IPS-NIHi11 (cell line): Measurements from ENCODE around the gene OR4E2.
"Not testable (repeated sequence)": the region's sequence is repeated elsewhere in the genome, so short reads cannot be mapped to it uniquely, and the experiment has no call there.

Experiments
- DNase-seq: peaks from one replicate; pipeline ENCODE4 v3.0.0; 2012; ENCODE audit warnings: mixed read lengths, low spot score

OR4E2 gene, protein sequence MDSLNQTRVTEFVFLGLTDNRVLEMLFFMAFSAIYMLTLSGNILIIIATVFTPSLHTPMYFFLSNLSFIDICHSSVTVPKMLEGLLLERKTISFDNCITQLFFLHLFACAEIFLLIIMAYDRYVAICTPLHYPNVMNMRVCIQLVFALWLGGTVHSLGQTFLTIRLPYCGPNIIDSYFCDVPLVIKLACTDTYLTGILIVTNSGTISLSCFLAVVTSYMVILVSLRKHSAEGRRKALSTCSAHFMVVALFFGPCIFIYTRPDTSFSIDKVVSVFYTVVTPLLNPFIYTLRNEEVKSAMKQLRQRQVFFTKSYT

DNA sequence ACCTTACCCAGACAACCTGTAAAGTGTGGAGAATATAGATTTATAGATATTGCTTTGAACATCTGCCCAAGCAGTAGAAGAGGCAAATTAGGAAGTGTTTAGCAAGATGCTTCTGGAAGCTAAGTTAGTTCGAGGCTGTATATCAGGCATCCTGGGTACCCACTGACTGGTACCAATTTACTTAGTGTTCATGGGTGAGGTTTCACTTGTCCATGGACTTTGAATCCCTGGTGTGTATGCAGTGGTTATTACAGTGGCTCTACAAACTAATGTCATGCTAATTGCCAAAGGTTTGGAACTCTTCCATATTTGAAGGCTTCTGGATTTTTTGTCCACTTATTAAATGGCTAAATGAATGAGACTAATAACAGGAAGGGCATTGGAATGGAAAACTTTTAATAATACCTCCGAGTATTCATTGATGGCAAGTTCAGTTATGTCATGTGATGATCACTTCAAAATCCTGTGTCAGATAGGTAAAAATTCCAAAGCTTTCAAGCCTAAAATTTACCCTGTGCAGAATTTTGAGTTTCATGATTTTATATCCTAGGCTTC lies at the start of gene OR4E2:
Gene OR4E2, plus strand, starts transcription at position 505 of the 555 bp plus-strand sequence. CDS start 11,248 bp downstream, outside the sequence.
- DNase-seq: no peak

DNA sequence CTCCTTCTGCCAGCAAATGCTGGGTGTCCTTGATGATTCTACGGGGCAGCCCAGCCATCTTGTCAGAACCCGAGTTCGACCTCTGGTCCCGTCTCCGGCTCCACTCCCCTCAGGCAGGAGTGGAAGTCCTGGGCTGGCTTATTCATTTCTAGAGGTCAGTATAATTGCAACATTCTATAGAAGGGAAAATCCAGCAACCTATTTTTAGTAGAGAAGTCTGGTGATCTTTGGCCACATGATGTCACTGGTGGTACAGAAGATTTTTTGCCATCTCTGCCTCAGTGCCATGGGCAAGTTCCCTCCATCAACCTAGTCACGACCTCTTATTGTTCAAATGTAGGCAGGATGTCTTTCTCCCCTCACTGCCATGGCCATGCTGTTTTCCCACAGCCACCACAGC lies 41.3 kb upstream of the OR4E2 start:
- no peak for DNase-seq

DNA sequence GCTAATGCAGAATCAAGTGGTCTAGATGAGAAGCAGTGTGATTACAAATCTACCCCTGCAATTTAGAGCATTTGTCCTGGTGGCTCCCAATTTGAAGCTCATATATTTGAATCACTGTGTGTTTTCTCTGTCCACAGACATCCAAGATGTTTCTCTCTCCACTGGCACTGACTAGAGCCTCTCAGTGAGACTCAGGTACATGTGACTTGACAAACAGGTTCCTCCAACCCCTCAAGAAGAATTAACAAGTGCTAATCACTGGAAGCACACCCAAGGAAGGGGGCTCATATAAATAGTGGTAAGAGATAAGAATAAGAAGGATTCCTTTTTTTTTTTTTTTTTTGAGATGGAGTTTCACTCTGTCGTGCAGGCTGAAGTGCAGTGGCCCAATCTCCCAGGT lies 39.4 kb upstream of the OR4E2 start:
- DNase-seq: peak; percentile 32

DNA sequence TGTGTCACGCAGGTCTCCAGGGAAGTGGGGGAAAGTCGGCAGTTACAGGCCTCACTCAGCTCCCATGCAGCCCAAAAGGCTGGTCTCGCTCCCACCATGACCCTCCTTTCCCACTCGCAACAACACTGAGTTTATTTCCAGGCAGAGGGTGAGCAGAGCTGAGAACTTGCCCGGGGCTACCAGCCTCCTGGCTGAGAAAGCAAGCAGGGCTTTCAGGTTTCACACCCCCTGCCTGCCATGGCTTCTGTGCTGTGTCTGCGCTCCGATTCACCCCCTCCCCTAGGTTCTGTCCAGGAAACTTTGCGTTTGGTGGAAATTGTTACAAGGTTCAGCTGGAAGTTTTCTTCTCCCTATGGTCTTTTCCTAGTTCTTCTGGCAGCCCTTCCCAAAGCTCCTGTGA lies 36.0 kb upstream of the OR4E2 start:
- DNase-seq: no peak

DNA sequence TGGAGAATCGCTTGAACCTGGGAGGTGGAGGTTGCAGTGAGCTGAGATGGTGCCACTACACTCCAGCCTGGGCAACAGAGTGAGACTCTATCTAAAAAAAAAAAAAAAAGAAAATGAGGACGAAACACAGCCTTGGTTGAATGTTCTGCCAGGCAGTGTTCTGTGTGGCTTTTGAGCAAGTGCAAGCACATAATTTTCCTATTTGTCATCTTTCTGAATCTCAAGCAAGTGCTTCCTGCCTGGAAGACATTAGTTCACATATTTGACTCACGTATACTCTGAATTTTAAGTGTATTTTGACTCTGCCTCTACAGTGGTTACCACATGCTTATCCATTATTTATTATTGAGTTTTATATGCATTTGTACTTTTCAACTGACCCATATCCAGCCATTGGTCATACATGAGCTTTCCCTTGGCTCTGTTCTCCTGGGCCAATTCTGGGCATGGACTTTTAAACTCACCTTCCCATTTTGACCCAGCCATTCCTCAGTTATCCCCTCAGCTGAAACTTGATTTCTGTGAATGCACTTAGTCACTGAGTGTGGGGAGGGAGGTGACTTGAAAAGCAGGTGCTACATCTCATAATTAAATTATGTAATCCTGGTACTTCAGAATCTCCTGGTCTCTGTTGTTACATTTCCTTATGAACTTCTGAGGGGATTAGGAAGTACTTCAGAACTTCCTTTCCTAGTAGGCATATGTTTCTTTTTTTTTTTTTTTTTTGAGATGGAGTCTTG lies 27.0 kb upstream of the OR4E2 start:
- DNase-seq: no peak

DNA sequence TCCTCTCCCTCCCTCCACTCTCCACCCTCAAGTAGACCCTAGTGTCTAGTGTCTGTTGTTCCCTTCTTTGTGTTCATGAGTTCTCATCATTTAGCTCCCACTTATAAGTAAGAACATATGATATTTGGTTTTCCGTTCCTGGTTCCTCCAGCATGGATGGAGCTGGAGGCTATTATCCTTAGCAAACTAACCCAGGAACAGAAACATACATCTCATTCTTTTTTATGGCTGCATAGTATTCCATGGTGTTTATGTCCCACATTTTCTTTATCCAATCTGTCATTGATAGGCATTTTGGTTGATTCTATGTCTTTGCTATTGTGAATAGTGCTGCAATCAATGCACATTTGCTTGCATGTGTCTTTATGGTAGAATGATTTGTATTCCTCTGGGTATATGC lies 23.1 kb upstream of the OR4E2 start:
- not testable (repeated sequence) for DNase-seq

DNA sequence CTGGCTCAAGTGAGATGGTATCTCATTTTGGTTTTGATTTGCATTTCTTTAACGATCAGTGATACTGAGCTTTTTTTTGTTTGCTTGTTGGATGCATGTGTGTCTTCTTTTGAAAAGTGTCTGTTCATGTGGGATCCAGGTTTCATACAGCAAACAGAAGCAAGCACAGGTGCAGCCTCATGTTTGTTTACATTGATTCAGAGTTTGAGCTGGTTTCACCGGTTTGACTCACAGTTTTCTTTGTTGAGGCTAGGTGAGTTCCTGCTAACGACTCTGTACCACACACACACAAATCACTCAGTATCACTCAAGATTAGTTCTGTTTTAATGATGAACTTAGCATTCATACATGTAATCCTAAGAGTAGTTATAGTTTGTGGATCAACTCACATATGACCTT lies 22.6 kb upstream of the OR4E2 start:
- no peak for DNase-seq

DNA sequence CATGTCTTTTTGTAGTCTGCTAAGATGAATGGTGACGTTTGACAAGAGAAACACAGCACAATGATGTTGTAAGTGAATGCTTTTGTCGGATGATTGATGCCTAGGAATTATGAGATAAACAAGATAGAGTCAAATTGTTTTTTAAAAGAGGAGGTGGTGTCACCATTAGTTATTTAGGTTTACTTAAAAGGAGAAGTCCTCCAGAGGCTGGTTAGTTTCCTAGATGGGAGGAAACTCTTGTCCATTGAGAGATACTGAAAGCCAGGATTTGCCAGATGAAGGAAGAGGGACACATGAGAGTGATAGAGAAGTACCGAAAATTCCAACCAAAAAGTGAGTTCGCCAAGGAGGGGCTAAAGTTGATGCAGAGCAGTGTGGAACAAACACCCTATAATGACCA lies 18.8 kb upstream of the OR4E2 start, which contains the start of gene OR10G2:
Gene OR10G2, minus strand, starts transcription at position 101 of the 400 bp plus-strand sequence. Its CDS starts 98 bp downstream, at position 3.
- DNase-seq: no peak

DNA sequence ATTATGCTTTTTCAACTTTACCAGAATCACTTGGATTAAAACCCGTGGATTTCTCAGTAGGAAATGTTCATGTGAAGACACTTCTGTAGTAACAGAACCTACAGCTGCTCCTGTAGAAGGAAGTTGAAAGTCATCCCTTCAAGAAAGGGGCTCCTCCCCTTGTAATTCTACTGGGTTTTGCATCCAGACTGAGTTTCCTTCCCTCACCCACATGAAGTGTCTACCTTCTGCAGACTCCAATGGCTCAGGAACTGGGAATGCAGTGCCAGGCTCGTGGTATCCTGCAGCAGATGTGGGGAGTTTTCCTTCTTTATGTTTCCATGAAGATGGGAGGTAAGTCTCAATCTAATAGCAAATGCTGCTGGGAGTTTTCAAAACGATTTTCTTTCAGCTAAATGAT lies 11.0 kb upstream of the OR4E2 start:
- DNase-seq: no peak

DNA sequence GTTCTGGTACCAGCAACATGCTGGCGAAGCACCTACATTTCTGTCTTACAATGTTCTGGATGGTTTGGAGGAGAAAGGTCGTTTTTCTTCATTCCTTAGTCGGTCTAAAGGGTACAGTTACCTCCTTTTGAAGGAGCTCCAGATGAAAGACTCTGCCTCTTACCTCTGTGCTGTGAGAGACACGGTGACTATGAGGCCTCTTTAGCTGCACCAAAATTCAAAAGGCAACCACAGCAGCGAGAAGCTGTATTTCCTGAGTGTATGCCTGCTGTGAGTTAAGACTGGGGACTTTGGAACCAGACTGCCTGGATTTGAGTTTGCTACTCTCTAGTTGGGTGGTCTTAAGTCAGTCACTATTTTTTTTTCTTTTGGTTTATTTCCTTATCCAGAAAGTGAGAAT lies 10.2 kb upstream of the OR4E2 start:
- no peak for DNase-seq

DNA sequence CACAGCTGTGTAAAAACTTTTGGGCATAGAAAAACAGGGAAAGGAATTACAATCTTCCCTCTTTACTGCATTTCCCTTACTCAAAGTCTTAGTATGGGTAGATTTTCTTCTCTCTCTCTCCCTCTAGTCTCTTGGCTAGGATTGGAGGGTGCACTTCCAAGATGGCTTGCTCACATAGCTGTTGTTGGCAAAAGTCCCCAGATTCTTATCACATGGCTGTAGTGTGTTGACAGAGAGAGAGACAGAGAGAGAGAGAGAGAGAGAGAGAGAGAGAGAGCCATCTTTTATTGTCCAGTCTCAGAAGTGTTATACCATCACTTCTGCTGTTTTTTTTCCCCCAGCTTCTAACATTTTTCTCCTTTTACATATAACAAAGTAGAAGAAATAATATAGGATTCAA lies 6.3 kb upstream of the OR4E2 start:
- DNase-seq: no peak

DNA sequence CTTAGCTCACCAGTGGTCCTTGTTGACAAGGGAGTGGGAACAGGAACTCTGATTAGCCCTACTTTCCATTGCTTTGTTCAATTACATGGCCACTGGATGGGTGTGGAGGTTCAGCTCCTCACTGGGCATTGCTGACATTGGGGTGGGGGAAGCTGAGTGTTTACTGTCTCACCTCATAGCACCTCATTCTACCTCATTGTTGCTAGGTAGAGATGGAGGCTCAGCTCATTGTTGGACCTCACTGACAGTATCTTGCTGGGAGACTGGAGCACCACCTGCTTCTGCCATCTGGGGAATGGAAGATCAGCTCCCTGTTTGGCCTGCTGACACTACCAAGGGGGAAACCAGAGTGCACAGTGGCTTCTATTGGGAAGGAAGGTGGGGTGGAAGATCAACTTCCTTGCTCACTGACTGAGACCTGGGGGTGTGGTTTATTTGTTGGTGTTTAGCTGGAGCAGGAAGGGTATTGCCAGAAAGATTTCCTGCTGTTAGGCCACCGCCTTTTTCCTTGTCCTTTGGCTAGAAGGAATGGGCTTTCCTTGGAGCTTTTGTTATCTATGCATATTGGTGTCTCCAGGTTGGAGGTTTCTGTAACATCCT lies 1.3 kb upstream of the OR4E2 start:
- peak; percentile 43 for DNase-seq

DNA sequence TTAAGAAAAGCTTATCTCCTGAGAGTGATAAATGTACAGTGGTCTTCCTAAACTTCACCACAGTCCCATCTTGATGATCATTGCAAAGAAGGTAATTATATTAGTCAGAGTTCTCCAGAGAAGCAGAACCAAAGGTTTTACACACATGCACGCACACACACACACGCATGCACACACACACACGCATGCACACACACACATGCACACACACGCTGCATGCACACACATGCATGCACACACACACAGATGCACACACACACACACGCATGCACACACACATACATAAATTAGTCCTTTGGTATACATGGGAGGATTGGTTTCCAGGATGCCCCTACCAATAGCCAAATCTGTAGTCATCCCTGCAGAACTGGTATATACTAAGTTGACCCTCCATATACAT lies 580 bp downstream of the OR4E2 start:
- no peak for DNase-seq

DNA sequence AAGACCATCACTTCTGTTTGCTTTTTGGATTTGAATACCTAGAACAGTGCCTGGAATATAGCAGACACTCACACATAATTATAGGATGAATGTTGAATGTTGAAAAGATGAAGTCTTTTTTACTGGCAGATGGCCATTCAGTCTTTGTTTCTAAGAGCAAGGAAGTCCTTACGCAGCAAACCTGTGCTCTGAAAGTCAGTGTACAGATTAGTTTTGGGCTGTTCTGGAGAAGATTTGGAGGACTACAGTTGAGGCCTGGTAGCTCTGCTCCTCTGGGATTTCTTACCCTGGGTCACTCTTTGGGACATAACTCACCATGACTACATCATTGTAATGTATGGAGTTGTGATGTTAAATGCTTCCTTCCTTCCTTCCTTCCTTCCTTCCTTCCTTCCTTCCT lies 3.3 kb downstream of the OR4E2 start:
- no peak for DNase-seq

DNA sequence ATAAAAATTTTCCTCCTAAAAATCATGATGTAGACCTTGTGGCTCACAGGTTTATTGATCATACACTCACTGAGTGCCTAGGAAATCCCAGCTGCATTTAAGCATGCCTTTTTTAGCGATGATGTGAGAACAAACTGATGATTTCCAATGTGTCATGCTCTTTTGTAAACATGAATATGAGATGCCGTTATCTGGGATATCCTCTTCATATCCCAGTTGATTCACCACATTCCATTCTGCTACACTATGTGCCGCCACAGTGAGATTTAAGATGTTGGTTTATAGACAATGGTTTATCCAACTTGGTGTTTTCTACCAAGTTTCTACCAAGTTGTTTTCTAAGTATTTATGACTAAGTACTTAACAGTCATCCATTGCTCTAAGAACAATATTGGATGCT lies 14.7 kb downstream of the OR4E2 start:
- no peak for DNase-seq

DNA sequence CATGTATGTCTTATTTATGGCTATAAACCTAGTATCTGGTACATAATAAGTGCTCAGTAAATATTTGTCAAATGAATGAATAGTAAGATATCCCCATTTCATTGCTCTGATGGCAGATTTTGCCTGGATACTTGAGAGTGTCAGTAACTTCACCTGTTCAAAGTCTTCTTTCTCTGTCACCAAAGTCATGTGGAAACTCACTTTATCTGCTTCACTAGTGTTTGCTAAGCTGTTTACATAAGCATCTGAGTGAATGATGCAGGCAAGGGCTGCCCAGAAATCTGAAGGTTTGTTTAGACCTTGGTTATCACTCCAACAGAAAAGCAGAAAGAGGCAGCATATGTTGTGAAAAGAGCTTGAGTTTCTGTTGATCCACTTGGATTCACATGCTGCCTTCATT lies 15.6 kb downstream of the OR4E2 start:
- no peak for DNase-seq

DNA sequence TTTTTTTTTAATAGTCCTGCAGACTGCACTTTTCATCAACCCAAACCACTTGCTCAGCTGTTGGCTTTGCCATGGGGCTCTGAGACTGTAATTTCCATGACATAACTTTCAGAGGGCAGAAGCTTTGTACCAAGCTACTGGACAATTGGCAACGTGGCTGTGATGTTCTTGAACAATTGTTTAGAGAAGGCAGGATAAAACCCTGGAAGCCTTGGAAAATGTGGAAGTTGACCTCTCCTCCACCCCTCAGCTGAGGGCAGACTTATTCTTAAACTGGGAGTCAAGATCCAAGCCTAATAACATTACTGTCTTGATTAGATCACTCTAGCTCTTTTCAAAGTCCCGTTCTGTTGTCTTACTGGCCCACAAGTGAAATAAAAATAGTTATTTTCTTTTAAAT lies 17.7 kb downstream of the OR4E2 start:
- no peak for DNase-seq

DNA sequence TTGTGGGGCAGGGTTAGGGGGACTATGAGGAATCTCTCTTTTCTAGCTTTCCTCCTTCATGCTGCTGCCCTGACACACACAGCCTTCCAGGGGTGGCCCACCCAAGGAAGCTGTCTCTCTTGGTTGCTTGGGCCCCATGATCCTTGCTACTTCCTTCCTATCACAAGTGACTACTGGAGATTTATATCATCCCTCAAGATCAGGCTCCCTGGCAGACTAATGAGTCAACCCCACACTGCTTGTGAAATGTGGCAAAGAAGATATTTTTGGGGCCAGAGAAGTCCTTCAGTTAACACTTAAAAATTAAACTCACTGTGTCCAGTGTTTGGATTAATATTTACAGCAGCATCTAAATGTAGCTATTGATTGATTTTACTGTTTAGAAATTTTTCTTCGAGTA lies 18.5 kb downstream of the OR4E2 start:
- DNase-seq: no peak

DNA sequence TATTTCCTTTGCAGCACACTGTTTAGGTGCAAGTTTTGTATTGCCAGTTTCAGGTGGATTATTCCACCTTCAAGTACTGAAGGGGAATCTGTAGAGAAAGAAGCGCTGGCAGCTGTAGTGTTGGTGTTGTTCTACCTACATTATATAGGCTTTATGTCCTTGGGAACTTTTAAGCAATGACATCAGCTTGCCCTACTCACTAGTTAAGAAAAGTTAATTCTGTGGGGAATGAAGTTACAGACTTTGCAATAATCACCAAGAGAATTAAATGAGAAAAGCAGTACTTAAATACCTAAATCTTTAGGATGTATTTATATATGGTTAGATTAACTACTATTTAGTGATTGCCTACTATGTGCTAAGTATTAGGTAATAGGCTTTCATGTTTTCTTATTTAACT lies 20.1 kb downstream of the OR4E2 start, which contains the start of gene OR4E1:
Gene OR4E1, minus strand, starts transcription at position 101 of the 400 bp plus-strand sequence. CDS start 2,883 bp downstream, outside the sequence.
- DNase-seq: no peak

DNA sequence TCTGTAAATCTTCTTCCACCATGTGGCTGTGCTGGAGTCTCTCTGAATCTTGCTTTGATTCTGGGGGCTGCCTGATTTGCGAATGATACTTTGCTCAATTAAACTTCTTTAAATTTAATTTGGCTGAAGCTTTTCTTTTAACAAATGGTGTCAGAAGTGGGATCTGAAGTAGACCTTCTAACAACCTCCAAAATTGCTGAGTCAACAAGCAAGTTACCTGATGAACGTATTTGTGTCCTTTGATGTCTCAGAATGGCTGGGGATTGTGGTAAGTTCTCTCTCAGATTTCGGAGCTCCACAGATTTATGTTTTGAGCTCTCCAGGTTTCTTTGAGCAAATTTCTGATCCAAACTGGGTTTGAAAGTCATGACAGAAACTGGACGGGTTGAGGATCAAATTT lies 21.9 kb downstream of the OR4E2 start:
- no peak for DNase-seq

DNA sequence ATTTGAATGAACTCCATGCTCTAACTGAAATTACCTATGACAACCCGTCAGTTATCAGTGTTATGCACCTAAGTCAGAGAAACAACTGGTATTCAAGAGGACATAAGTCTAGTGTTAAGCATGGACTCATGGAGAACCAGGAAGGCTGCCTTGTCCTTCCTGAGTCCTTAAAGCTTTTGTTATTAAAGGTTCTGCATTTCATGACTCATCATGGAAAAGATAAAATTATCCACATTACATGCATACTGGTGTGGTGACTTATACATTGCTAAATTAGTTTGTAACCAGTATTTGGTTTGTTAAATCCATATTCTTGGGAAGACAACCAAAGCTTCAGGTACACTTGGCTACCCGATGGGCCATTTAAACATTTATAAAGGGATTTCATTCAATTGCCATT lies 26.4 kb downstream of the OR4E2 start:
- no peak for DNase-seq

DNA sequence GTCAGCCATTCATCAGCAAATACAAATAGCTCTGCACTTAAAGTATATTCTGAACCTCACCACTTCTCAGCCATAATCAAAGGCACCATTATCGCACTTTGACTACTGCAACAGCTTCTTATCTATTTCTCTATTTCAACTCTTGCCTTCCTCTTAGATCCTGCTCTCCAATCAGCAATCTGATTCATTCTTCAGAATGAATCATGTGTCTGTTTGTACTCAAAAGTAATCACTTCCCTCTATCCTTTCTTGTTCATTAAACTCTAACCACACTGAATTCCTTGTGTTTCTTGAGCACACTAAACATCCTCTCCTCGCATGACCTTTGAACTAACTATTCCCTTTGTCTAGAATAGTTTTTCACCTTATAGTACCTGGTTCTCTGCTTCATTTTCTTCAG lies 32.8 kb downstream of the OR4E2 start:
- no peak for DNase-seq

DNA sequence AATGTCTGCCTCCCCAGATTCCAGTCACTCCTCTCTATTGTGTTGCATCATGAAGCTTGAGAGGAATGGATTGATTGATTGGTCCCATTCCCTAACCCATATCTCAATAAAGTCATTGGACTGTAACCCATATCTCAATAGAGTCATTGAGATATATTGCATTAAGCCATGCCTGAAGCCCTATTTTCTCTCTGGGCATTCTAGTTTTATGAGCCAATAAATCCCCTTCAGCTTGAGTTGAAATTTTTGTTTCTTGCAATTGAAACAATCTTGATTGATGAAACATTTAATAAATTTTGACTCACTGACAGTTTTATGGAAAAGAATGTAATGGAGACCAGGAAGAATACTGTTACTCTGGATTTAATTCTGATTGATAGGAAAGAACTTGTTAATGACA lies 40.8 kb downstream of the OR4E2 start:
- no peak for DNase-seq
